ENCODE results near the gene SLC35E2B.
"Not testable (repeated sequence)": the region's sequence is repeated elsewhere in the genome, so short reads cannot be mapped to it uniquely, and the experiment has no call there.

SLC35E2B gene

GRCh38 chr1:1692714-1693647, at the start of gene SLC35E2B:
SLC35E2B (minus strand) TSS chr1:1692795; CDS start chr1:1676699, 16,096 bp downstream.
- peak; percentile 91 for DNase-seq

DNA sequence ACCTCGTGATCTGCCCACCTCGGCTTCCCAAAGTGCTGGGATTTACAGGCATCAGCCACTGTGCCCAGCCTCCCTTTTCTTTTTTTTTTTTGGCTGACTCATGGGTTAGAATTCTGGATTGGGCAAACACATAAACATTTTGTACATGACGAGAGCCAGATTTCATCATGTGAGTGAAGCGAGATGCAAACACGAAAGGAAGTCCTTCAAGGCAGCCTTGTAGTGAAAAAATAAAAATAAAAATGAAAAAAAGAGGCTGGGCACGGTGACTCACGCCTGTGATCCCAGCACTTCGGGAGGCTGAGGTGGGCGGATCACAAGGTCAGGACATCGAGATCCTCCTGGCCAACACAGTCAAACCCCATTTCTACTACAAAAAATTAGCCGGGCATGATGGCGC, 48.4 kb upstream of the SLC35E2B start:
- not testable (repeated sequence) for DNase-seq

DNA sequence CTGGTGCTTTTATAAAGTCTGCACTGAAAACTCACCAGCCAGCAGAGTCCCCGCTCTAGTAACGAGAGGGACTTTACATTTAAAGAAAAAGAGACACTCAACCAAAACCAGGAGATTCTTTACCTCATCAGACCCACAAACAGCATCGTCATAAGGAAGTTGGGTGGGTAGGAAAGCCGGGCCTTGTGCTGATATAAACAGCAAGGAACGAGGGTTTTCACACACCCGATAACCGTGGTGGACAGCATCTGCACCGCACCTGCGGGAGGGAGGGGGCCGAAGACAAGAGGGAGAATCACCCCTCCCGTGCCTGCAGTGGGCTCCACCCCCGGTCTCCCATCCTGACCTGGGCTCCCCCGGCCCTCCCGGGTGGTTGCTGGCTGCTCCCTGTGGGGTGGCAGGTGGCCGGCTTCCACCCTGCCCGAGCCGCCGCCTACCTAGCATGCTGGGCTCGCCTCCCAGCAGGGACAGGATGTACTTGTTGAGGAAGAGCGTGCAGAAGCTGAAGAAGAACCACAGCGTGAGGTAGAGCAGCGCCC, 46.3 kb upstream of the SLC35E2B start:
- DNase-seq = not testable (repeated sequence)

GRCh38 chr1:1737675-1738590, 45.3 kb upstream of the SLC35E2B start:
- not testable (repeated sequence) for DNase-seq

- DNase-seq = no peak
Measured at GRCh38 chr1:1732381-1732780, 39.8 kb upstream of the SLC35E2B start.

DNA sequence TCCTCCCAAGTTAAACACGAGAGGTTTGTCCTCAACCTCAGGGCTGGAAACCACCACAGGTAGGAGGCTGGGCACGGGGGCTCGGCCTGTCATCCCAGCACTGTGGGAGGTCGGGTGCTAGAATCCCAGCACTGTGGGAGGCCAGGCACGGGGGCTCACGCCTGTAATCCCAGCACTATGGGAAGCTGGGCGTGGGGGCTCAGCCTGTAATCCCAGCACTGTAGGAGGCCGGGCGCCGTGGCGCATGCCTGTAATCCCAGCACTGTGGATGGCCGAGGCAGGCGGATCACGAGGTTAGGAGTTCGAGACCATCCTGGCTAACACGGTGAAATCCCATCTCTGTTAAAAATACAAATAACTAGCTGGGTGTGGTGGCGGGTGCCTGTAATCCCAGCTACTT, 38.3 kb upstream of the SLC35E2B start:
- DNase-seq = no peak

- DNase-seq = not testable (repeated sequence)
Measured at GRCh38 chr1:1730230-1730629, 37.6 kb upstream of the SLC35E2B start.

GRCh38 chr1:1729116-1729816, 36.7 kb upstream of the SLC35E2B start:
- DNase-seq = not testable (repeated sequence)

- not testable (repeated sequence) for DNase-seq
Measured at GRCh38 chr1:1728308-1729005, 35.9 kb upstream of the SLC35E2B start.

DNA sequence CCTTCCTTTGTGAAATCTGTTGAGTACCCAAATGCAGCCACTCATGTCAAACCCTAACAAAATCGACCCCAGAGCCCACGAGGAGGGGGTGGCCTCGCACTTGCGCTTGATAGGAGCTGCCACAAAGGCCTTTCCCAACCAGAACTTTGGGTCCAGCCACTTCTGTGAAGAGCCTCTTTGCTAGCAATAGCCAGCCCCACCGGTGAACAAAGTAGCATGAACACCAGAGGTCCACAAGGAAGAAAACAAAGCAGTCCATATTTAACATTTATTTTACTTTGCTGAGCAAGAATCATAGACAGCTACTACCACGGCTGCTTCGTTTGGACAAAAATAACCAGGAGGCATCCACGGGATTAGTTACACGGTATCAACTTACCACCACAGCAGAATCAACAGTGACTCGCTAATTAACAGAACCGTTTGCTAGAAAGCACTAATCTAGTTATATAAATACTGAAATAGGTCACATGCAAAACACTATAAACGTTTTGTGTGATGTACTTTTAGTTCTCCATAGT, 34.6 kb upstream of the SLC35E2B start:
- DNase-seq = not testable (repeated sequence)

DNA sequence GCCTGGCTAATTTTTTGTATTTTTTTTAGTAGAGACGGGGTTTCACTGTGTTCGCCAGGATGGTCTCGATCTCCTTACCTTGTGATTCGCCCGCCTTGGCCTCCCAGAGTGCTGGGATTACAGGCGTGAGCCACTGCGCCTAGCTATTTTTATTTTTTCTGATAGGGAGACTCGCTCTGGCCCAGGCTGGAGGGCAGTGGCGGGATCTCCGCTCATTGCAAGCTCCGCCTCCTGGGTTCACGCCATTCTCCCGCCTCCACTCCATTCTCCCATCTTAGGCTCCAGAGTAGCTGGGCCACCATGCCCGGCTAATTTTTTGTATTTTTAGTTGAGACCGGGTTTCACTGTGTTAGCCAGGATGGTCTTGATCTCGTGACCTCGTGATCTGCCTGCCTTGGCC, 33.5 kb upstream of the SLC35E2B start:
- not testable (repeated sequence) for DNase-seq

DNA sequence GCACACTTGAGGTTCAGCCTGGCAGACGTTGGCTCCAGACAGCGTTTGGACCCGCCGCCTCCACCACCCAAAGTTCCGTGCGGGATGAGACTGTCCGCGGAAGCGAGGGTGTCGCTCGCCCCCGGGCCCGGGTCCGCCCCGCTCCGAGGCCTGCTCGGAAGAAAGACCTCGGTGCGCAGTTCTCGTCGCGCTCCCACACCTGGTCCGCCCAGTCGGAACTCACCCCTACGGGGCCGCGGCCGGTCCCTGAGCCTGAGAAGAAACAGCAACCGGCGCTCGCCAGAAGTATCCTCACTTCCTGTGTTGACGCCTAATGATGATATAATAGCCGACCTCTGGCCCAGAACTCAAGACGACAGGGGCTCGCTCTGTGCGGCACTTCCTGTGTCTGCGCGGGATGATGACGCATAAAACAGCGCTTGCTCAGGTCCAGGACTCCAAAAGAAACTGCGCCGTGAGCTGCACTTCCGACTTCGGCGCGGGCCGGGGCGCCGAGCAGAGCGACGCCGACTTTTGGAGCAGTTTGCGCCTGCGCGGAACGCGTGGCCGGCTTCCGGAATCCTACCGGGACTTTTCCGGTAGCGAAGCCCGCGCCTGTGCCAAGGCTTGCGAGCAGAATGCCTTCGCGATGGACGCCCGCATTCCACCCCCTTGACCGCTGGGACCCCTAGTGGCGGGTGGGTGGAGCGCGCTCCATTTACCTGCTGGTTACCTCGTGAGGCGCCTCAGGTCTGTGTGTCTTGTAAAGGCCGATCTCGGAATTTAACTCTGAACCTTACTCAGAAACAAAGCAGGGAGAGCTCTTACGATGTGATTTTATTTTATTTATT, 31.7 kb upstream of the SLC35E2B start, which contains the start of gene CDK11A:
CDK11A (minus strand) TSS at position 323 of the 830 bp plus-strand sequence. CDS start 1,539 bp downstream, outside the sequence.
- peak; percentile 97 for DNase-seq

GRCh38 chr1:1721201-1721600, 28.6 kb upstream of the SLC35E2B start:
- DNase-seq = no peak

- DNase-seq = not testable (repeated sequence)
Measured at GRCh38 chr1:1715109-1715883, 22.7 kb upstream of the SLC35E2B start.

DNA sequence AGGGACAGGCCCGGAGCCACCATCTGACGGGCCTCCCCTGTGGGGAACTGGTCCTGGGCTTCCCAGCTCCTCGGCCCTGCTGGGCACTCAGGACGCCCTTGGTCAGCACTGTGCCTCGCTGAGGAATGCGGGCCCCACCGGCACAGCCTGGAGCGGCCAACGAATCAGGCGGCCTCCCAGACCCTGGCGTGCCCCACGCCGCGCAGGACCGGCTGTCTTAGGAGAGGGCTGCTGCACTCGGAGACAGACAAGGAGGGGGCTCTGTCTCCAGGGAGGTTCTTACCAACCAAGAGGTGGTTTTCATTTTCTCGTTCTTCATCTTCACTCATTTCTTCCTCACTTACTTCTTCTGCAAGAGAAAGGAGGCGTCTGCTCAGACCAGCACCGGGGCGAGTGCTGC, 15.3 kb upstream of the SLC35E2B start:
- not testable (repeated sequence) for DNase-seq

DNA sequence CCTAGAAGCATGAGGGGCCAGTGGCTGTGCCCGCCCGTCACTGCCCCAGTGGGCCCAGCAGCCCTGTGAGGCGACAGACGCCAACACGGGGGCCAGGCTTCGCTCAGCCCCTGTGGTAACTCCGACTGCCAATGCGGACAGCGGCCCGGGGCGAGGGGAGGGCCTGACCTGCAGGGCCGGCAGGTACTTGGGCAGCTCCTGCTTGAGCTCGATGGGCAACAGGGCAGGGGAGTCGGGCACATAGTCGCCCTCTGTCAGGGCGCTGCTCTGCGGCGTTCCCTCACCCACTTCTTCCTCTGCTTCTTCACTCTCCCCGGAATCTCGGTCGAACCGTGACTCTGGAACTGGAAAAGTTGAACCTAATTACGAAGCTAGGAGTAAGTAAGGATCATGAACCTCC, 14.6 kb upstream of the SLC35E2B start:
- DNase-seq = not testable (repeated sequence)

GRCh38 chr1:1705623-1706022, 13.0 kb upstream of the SLC35E2B start:
- DNase-seq = not testable (repeated sequence)

DNA sequence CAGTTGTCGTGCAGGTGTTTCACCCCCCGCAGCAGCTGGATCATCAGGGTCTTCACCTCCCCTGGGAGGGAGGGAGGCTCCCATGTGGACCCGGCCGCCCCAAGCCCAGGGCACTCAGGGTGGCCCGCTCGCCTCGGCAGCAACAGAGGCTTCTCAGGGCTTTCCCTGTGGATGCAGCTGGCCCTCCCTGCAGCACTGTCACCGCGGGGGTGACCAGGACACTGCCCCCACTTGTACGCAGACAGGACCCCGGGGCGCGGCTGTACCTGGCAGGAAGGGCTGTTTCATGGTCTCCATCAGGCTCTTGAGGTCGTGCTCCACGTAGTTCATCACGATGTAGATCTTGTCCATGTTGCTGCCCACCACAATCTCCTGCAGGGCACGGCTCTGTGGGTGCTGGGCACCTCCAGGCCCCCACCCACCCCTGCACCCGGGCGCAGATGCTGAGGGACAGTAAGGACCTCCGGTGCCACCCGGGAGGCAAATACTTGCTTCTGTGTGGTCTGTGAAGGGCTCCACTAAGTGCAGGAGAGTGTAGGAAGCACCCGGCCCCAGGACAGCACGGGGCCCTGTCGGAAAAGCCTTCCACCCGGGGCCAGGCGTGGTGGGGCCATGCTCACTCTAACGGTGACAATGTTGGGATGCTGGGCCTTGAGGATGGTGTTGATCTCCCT, 11.8 kb upstream of the SLC35E2B start:
- DNase-seq = not testable (repeated sequence)

DNA sequence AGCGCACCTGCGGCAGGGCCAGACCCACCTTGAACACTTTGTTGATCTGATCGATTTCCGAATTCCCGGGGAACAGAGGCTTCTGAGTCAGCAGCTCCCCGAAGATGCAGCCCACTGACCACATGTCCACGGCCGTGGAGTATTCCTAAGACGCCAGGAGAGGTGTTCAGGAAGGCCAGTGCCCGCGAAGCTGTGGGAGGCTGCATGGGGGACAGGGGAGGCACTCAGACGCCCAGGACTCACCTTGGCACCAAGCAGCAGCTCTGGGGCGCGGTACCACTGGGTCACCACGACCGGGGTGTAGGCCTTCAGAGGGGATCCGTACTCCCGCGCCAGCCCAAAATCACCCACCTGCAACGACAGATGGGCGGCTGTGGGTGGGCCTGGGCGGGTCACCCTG, 11.2 kb upstream of the SLC35E2B start:
- no peak for DNase-seq
